Testis (tissue), 2 donors: ENCODE results near the gene PLN.

Experiments
- CTCF ChIP-seq, 3 experiments: fragments of 450-650 bp in 2 of 3; fragments of 200-600 bp in 1 of 3; sonication (generic) in 1 of 3; IDR thresholded peaks; one replicate each; pipeline ENCODE4 v1.5.1; 2016 to 2019; ENCODE audit warnings: antibody characterized with exemption in 3 of 3, mild to moderate bottlenecking in 2 of 3, moderate library complexity in 1 of 3
- POLR2A ChIP-seq: fragments of 450-650 bp; IDR thresholded peaks from one replicate; pipeline ENCODE4 v1.6.1; 2017; ENCODE audit warnings: antibody characterized with exemption, mild to moderate bottlenecking, moderate library complexity

GRCh38 chr6:118598324-118598723 is 50.2 kb downstream of the PLN start:
- TF ChIP-seq POLR2A (no peak), CTCF (IDR thresholded peaks at IDR 0.05) (no peak)
